ENCODE measurements around the gene DNAH10. TPM values are rescaled to one million over a fixed set of nuclear protein-coding genes. Genes with fewer than 3 reads are reported as not detected.

DNAH10 gene
- total and polyA plus RNA-seq, 2 of the 4 experiments (the other 2 are of a cell fraction) = 0.18 to 0.22 TPM

DNA sequence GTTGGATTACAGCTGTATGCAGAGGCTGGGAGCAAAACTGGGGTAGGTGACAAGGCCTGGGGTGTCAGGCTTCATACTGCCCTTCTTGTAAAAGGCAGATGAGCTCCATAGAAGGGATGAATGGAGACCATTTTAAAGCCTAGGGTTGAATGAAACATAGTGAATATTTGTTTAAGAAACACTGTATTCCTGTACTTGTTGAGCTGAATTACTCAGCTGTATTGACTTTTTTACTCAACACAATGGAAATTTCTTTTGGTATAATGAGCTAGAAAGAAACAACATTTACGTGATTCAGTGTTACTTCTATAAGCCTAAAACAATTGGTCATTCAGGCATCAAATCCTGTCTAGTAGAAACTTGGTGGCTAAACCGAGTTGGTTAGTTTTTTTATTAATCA is 35.9 kb upstream of the DNAH10 start:
- H4K8ac ChIP-seq (ENCODE audit: low read depth in 2 of 2, low read length in 2 of 2) = no peak overlapping the region
- dilution Hi-C loops (cut with HindIII; ENCODE audit: low sequenced_read_pairs, unreplicated experiment) = no loop called here
- H3K79me1 ChIP-seq (ENCODE audit: low read depth in 1 of 2, low read length in 2 of 2) = peaks cover 0 to 2% of the 10 kb centered on the region in 2 experiments; a peak in 2 of 4 replicates
- no peak overlapping the region for H4K5ac ChIP-seq (ENCODE audit: low read depth, low read length)
- no CpG with 5 or more reads among the region's 2 CpGs for WGBS, 2 experiments (ENCODE audit: extremely low coverage in 2 of 2, insufficient read length in 1 of 2)
- no peaks in the 10 kb centered on the region for H3K9me3 ChIP-seq (ENCODE audit: control insufficient read depth, insufficient read depth, low read length)
- no peak overlapping the region for H2AK5ac ChIP-seq (ENCODE audit: low read depth, low read length)
- TF ChIP-seq, protein P1, sequence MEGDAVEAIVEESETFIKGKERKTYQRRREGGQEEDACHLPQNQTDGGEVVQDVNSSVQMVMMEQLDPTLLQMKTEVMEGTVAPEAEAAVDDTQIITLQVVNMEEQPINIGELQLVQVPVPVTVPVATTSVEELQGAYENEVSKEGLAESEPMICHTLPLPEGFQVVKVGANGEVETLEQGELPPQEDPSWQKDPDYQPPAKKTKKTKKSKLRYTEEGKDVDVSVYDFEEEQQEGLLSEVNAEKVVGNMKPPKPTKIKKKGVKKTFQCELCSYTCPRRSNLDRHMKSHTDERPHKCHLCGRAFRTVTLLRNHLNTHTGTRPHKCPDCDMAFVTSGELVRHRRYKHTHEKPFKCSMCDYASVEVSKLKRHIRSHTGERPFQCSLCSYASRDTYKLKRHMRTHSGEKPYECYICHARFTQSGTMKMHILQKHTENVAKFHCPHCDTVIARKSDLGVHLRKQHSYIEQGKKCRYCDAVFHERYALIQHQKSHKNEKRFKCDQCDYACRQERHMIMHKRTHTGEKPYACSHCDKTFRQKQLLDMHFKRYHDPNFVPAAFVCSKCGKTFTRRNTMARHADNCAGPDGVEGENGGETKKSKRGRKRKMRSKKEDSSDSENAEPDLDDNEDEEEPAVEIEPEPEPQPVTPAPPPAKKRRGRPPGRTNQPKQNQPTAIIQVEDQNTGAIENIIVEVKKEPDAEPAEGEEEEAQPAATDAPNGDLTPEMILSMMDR (conservative IDR thresholded peaks at IDR 0.05; ENCODE audit: low read depth, low read length) = no peak
- no peak for TF ChIP-seq POLR2A (IDR thresholded peaks at IDR 0.05; ENCODE audit: low read depth, low read length)
- TF ChIP-seq SMC3 (IDR thresholded peaks at IDR 0.05; ENCODE audit: low read depth, low read length) = no peak
- TF ChIP-seq, protein P2, sequence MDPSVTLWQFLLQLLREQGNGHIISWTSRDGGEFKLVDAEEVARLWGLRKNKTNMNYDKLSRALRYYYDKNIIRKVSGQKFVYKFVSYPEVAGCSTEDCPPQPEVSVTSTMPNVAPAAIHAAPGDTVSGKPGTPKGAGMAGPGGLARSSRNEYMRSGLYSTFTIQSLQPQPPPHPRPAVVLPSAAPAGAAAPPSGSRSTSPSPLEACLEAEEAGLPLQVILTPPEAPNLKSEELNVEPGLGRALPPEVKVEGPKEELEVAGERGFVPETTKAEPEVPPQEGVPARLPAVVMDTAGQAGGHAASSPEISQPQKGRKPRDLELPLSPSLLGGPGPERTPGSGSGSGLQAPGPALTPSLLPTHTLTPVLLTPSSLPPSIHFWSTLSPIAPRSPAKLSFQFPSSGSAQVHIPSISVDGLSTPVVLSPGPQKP (IDR thresholded peaks at IDR 0.05; ENCODE audit: borderline replicate concordance, low read depth, low read length) = no peak
- no peak overlapping the region for H3K9ac ChIP-seq (ENCODE audit: low read depth, low read length)
- no peak overlapping the region for H2AK9ac ChIP-seq (replicated peaks; ENCODE audit: low read depth, low read length, poor library complexity)
- no peaks in the 10 kb centered on the region for H3K4me1 ChIP-seq (ENCODE audit: control insufficient read depth, insufficient read depth, low read length)
- no peak overlapping the region for H3K27ac ChIP-seq (ENCODE audit: insufficient read depth, low read length)
- POLR2A ChIA-PET (ENCODE audit: unreplicated experiment) = no interaction called here
- in situ Hi-C loops (cut with MboI; ENCODE audit: low sequenced_read_pairs) = no loop called here
- intact Hi-C loops (cut with micrococcal nuclease) = no loop called here
- H3K4me3 ChIP-seq (ENCODE audit: insufficient read depth, low read depth, low read length) = no peak overlapping the region
- no peaks in the 10 kb centered on the region for H3K27me3 ChIP-seq (ENCODE audit: control insufficient read depth, insufficient read depth, low read length)
- DNase-seq (no peak), ATAC-seq (ENCODE audit: low read depth) (no peak)
- no peaks in the 10 kb centered on the region; the same call in 1 of the 2 replicates for H4K20me1 ChIP-seq (ENCODE audit: insufficient read depth, low read length)
- H3K14ac ChIP-seq (replicated peaks; ENCODE audit: low read depth, low read length) = no peak overlapping the region
- H3K18ac ChIP-seq (ENCODE audit: low read depth, low read length) = no peak overlapping the region
- H3K4me2 ChIP-seq (ENCODE audit: low read depth, low read length) = no peak overlapping the region
- no TSS peak for BruUV-seq (replicated peaks)
- no peak overlapping the region for H4K91ac ChIP-seq (ENCODE audit: insufficient read depth, low read depth, low read length)
- no peak overlapping the region for H3K56ac ChIP-seq (ENCODE audit: extremely low read depth, insufficient read depth, low read length)
- H3K4ac ChIP-seq (ENCODE audit: low read depth, low read length) = no peak overlapping the region
- H2BK120ac ChIP-seq (ENCODE audit: low read depth, low read length) = no peak overlapping the region
- CTCF ChIA-PET = no interaction called here
- no peak overlapping the region for H3K23ac ChIP-seq (ENCODE audit: low read depth, low read length)
- no peak overlapping the region for H2BK5ac ChIP-seq (ENCODE audit: low read depth, low read length, poor library complexity, severe bottlenecking)
- H3K9me1 ChIP-seq (ENCODE audit: insufficient read depth, low read length) = 0 out of 2 replicates have a peak, but pooled peaks cover 4% of the 10 kb centered on the region
- H2BK15ac ChIP-seq (ENCODE audit: low read depth, low read length) = no peak overlapping the region
- H2AFZ ChIP-seq (replicated peaks; ENCODE audit: low read length, poor library complexity) = no peak overlapping the region
- H2BK20ac ChIP-seq (ENCODE audit: low read depth, low read length) = no peak overlapping the region
- peaks cover 37% of the 10 kb centered on the region for H3K36me3 ChIP-seq (ENCODE audit: control insufficient read depth, insufficient read depth, low read length)
